GM13976 (cell line): ENCODE measurements around the gene IFTAP.
A peak's percentile ranks its signal among the peaks of the same experiment; 100 is the strongest.
"Not testable (repeated sequence)": the region's sequence is repeated elsewhere in the genome, so short reads cannot be mapped to it uniquely, and the experiment has no call there.

Experiments used
- DNase-seq: peaks from one replicate; pipeline ENCODE4 v3.0.0; 2012; ENCODE audit warnings: low spot score
- CTCF ChIP-seq: IDR thresholded peaks from 2 replicates; pipeline ENCODE4 v1.5.1; 2012; ENCODE audit warnings: borderline replicate concordance, mild to moderate bottlenecking; ENCODE audit not compliant: insufficient read depth; ENCODE audit errors: extremely low read depth, missing control alignments, control extremely low read depth
- in situ Hi-C: fragments of 300-500 bp; cut with MboI; formaldehyde crosslinking; loops from one replicate; pipeline ENCODE4 v1.12.0; 2022; ENCODE audit warnings: low sequenced_read_pairs, mixed read lengths, inconsistent platforms; ENCODE audit not compliant: unreplicated experiment

Gene IFTAP

GRCh38 chr11:36594316-36594989, at the start of gene IFTAP:
Gene IFTAP, plus strand, starts transcription at chr11:36594502. Its CDS starts 15,602 bp downstream, at chr11:36610104.
- in situ Hi-C loops: no loop called here
- peak; percentile 49 for DNase-seq
- TF ChIP-seq CTCF: no peak

- in situ Hi-C loops: loop anchor here (25.0 kb wide), 1 partner anchor 187 kb away; no protein-coding TSS in a partner anchor
- DNase-seq: no peak
- TF ChIP-seq CTCF: no peak
Measured at GRCh38 chr11:36550385-36551115, 43.8 kb upstream of the IFTAP start.

- not testable (repeated sequence) for DNase-seq
- in situ Hi-C loops: loop anchor here (25.0 kb wide), 1 partner anchor 180 kb away; no protein-coding TSS in a partner anchor
Measured at GRCh38 chr11:36557390-36557789, 36.9 kb upstream of the IFTAP start.

- DNase-seq: no peak
- in situ Hi-C loops: loop anchor here (25.0 kb wide), 1 partner anchor 179 kb away; no protein-coding TSS in a partner anchor
- TF ChIP-seq CTCF: no peak
Measured at GRCh38 chr11:36557991-36558390, 36.3 kb upstream of the IFTAP start.

- no peak for TF ChIP-seq CTCF
- in situ Hi-C loops: loop anchor here (25.0 kb wide), 1 partner anchor 179 kb away; no protein-coding TSS in a partner anchor
- peak; percentile 30 for DNase-seq
Measured at GRCh38 chr11:36558571-36559413, 35.5 kb upstream of the IFTAP start.

- in situ Hi-C loops: loop anchor here (25.0 kb wide), 1 partner anchor 173 kb away; no protein-coding TSS in a partner anchor
- DNase-seq: peak; percentile 45
- peak; percentile 44 for TF ChIP-seq CTCF
Measured at GRCh38 chr11:36564376-36565030, 29.8 kb upstream of the IFTAP start.
